ENCODE results near the gene LRG1. TPM values are rescaled to one million over a fixed set of nuclear protein-coding genes. Genes with fewer than 3 reads are reported as not detected.
A peak's percentile ranks its signal among the peaks of the same experiment; 100 is the strongest.

LRG1 gene
- total RNA-seq, 2 experiments from 2014 or later: 0.88 to 0.92 TPM

GRCh38 chr19:4580961-4581665 lies 41.3 kb upstream of the LRG1 start:
- Mint-ChIP-seq H3K27ac (no peak overlapping the region), H3K4me1 (ENCODE audit: low read depth) (peaks cover 8% of the 10 kb centered on the region), H3K4me3 (no peak overlapping the region), H3K36me3 (no peaks in the 10 kb centered on the region), H3K27me3 (peaks cover 49% of the 10 kb centered on the region), H3K9me3 (no peaks in the 10 kb centered on the region)
- DNase-seq: no peak
- intact Hi-C loops (cut with micrococcal nuclease): no loop called here
- ChIA-PET CTCF (interaction anchor here (0.6 to 0.9 kb wide), 3 partner anchors 52 to 223 kb away, joined by 3 to 4 read pairs (median 3); no protein-coding TSS in a partner anchor), POLR2A (no interaction called here)

GRCh38 chr19:4580021-4580901 lies 40.4 kb upstream of the LRG1 start:
- Mint-ChIP-seq H3K4me1 (ENCODE audit: low read depth) (peaks cover 8% of the 10 kb centered on the region), H3K36me3 (no peaks in the 10 kb centered on the region), H3K27me3 (peaks cover 47% of the 10 kb centered on the region), H3K4me3 (no peak overlapping the region), H3K9me3 (no peaks in the 10 kb centered on the region), H3K27ac (no peak overlapping the region)
- intact Hi-C loops (cut with micrococcal nuclease): no loop called here
- DNase-seq: no peak
- ChIA-PET CTCF (interaction anchor here (0.7 to 0.9 kb wide), 2 partner anchors 53 to 56 kb away, joined by 3 to 4 read pairs; no protein-coding TSS in a partner anchor), POLR2A (no interaction called here)

- Mint-ChIP-seq H3K36me3 (no peaks in the 10 kb centered on the region), H3K27me3 (peaks cover 47% of the 10 kb centered on the region), H3K4me3 (no peak overlapping the region), H3K4me1 (ENCODE audit: low read depth) (peaks cover 8% of the 10 kb centered on the region), H3K9me3 (no peaks in the 10 kb centered on the region), H3K27ac (no peak overlapping the region)
- CTCF ChIA-PET: interaction anchor here (1.6 kb wide), 1 partner anchor 13 kb away, joined by 5 read pairs; no protein-coding TSS in a partner anchor
- POLR2A ChIA-PET: no interaction called here
- intact Hi-C loops (cut with micrococcal nuclease): no loop called here
- no peak for DNase-seq
Observed at GRCh38 chr19:4579389-4579788, 39.6 kb upstream of the LRG1 start.

DNA sequence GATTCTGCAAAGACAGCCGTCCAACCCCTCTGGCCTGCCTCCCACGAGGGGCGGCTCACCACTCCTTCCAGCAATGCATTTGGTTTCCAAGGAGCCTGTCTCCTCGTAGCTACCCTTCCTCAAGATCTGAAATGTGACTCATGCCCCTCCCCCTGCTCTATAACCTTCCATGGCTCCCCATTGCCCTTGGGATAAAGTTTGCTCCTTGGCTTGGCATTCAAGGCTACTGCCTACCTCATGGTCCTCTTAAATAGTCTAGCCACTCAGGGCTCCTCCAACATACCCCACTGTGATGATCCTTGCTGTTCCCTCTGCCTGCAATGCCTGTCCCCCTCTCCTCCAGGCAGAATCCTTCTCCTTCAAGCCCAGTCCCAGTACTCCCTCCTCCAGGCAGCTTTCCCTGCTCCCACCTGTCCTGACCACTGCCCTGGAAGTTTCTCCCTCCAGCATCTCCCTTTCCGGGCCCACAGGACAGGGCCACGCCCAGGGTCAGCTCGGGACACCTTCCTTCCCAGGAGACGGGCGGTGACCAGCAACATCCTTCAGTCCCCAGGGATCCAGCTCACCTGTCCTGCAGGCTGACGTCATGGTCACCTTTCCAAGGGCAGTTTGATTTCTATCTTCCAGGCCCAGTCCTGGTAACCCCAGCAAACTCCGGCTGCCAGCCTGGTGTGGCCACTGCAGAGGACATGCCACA lies 38.9 kb upstream of the LRG1 start:
- H3K4me1 Mint-ChIP-seq (ENCODE audit: low read depth): peaks cover 8% of the 10 kb centered on the region
- ChIA-PET POLR2A (no interaction called here), CTCF (interaction anchor here (1.0 to 1.6 kb wide), 2 partner anchors 12 to 57 kb away, joined by 4 to 5 read pairs; no protein-coding TSS in a partner anchor)
- peaks cover 47% of the 10 kb centered on the region for H3K27me3 Mint-ChIP-seq
- no peaks in the 10 kb centered on the region for H3K36me3 Mint-ChIP-seq
- no peak overlapping the region for H3K4me3 Mint-ChIP-seq
- no peak overlapping the region for H3K27ac Mint-ChIP-seq
- DNase-seq: no peak
- no peaks in the 10 kb centered on the region for H3K9me3 Mint-ChIP-seq
- intact Hi-C loops (cut with micrococcal nuclease): no loop called here

GRCh38 chr19:4577020-4577782 lies 37.4 kb upstream of the LRG1 start:
- H3K9me3 Mint-ChIP-seq: no peaks in the 10 kb centered on the region
- H3K4me3 Mint-ChIP-seq: no peak overlapping the region
- POLR2A ChIA-PET: no interaction called here
- no peaks in the 10 kb centered on the region for H3K36me3 Mint-ChIP-seq
- H3K4me1 Mint-ChIP-seq (ENCODE audit: low read depth): peaks cover 4% of the 10 kb centered on the region
- DNase-seq: no peak
- CTCF ChIA-PET: interaction anchor here (0.6 to 5.8 kb wide), 6 partner anchors 12 to 206 kb away, joined by 3 to 61 read pairs (median 10); no protein-coding TSS in a partner anchor
- peaks cover 44% of the 10 kb centered on the region for H3K27me3 Mint-ChIP-seq
- intact Hi-C loops (cut with micrococcal nuclease): loop anchor here (2.0 kb wide), 1 partner anchor 60 kb away; no protein-coding TSS in a partner anchor
- no peak overlapping the region for H3K27ac Mint-ChIP-seq

DNA sequence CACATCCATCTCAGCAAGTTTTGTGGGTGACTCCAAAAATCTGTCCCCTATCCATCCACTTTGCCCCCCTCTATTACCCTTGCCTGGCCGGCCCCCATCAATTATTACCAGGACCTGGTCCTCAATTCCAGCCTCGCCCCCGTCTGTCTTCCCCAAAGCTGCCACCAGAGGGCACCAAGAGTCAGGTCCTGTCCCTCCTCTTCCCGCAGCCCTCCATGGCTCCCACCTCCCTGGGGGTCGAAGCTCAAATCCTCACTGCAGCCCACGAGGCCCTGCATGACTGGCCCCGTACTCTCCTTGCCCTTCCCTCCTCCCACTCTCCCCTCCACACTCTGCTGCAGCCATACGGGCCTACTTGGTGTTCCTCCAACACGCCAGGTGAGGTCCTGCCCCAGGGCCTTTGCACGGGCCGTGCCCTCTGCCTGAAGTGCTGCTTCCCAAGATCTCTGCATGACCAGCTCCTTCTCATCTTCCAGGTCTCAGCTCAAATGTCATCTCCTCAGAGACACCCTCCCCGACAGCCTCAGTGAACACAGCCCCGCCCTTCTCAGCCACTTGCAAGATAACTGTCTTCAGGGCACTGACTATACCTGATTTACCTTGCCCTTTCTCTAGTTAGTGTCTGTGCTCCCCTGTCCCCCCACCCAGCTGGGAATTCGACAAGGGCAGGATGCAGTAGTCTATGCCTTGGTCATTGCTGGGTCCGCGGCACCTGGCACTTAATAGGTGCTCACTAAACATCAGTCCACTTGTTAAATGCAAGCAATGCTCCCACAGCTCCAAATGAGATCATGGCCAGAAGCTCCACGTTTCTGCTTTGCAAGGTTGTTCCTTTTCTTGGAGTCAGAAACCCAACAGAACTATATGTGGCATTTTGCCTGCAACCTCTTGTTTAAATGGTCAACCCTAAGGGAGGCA lies 36.4 kb upstream of the LRG1 start:
- DNase-seq: peak; percentile 79
- Mint-ChIP-seq H3K4me3 (no peak overlapping the region), H3K36me3 (no peaks in the 10 kb centered on the region), H3K27me3 (peaks cover 39% of the 10 kb centered on the region), H3K27ac (no peak overlapping the region), H3K4me1 (ENCODE audit: low read depth) (no peaks in the 10 kb centered on the region), H3K9me3 (no peaks in the 10 kb centered on the region)
- intact Hi-C loops (cut with micrococcal nuclease): loop anchor here (2.0 kb wide), 1 partner anchor 61 kb away; no protein-coding TSS in a partner anchor
- POLR2A ChIA-PET: no interaction called here
- CTCF ChIA-PET: interaction anchor here (0.6 to 5.8 kb wide), 12 partner anchors 9 to 192 kb away, joined by 3 to 61 read pairs (median 3); no protein-coding TSS in a partner anchor

DNA sequence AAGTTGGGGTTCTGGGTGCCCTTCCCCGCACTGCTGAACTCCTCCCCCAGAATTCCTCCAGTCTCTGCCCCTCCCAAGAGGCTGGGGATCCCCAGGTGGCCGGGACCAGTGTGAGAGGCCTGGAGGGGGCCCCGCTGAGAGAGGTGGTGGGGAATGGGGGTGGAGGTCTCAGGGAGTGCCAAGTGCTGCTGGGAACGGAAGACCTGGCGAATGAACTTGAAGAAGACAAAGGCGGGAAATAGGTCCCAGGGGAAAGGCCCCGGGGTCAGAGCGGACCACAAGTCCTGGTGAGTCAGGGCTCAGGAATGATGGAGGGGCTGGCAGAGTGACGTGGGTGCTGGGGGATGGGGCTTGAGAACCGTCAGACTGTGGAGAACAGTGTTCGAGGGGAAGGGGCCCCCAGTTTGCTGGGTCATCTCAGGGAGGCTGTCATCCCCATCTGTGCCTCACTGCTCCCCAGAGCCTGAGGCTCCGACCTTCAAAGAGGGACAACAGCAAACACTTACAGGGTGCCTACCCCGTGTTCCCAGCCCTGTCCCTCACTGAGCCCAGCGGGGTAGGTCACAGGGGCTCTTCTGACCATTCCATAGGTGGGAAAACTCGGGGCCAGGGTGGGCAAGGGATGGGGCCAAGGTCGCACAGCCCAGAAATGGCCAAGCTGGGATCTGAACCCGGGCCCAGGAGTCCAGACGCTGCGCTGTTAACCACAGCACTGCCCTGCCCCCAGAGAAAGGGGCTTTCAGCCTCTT lies 35.6 kb upstream of the LRG1 start:
- Mint-ChIP-seq H3K27me3 (peaks cover 39% of the 10 kb centered on the region), H3K4me1 (ENCODE audit: low read depth) (no peaks in the 10 kb centered on the region), H3K4me3 (no peak overlapping the region), H3K27ac (no peak overlapping the region), H3K36me3 (no peaks in the 10 kb centered on the region), H3K9me3 (no peaks in the 10 kb centered on the region)
- ChIA-PET CTCF (interaction anchor here (0.6 to 5.8 kb wide), 9 partner anchors 9 to 193 kb away, joined by 3 to 61 read pairs (median 4); no protein-coding TSS in a partner anchor), POLR2A (no interaction called here)
- DNase-seq: peak; percentile 30
- intact Hi-C loops (cut with micrococcal nuclease): loop anchor here (2.0 kb wide), 1 partner anchor 61 kb away; no protein-coding TSS in a partner anchor

GRCh38 chr19:4573682-4574081 lies 33.8 kb upstream of the LRG1 start:
- POLR2A ChIA-PET: interaction anchor here (0.6 kb wide), 1 partner anchor 84 kb away, joined by 4 read pairs; no protein-coding TSS in a partner anchor
- intact Hi-C loops (cut with micrococcal nuclease): no loop called here
- Mint-ChIP-seq H3K4me1 (ENCODE audit: low read depth) (no peaks in the 10 kb centered on the region), H3K4me3 (no peak overlapping the region), H3K36me3 (no peaks in the 10 kb centered on the region), H3K27ac (no peak overlapping the region), H3K9me3 (no peaks in the 10 kb centered on the region), H3K27me3 (peaks cover 27% of the 10 kb centered on the region)
- DNase-seq: no peak
- CTCF ChIA-PET: interaction anchor here (5.8 kb wide), 1 partner anchor 63 kb away, joined by 61 read pairs; no protein-coding TSS in a partner anchor

DNA sequence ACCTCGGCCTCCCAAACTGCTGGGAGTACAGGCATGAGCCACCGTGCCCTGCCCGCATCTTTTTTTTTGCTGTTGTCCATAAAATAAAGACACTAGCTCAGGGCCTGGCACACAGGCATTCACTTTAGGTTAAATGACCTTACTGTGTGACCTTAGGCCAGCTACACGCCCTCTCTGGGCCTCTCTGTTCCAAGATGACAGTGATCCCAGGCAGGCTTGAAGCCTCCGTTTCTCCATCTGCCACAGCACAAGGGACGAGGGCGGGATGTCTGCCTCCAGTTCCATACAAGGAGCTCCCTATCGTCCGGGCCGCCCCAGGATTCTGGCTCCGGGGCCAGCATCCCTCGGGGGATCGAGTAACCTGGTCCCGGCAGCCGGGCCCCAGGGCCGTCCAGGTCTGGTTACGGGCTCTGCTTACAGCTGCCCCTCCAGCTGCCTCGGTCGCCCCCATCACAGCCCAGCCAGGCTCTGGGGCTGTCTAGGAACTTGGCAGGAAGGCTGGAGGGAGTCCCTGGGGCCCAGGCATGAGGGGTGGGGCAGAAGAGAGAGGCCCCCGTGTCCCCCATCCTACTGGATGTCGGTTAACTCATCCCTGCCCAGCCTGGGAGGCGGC lies 31.6 kb upstream of the LRG1 start:
- Mint-ChIP-seq H3K9me3 (no peaks in the 10 kb centered on the region), H3K4me3 (no peak overlapping the region), H3K36me3 (no peaks in the 10 kb centered on the region), H3K4me1 (ENCODE audit: low read depth) (no peaks in the 10 kb centered on the region), H3K27me3 (peaks cover 24% of the 10 kb centered on the region), H3K27ac (no peak overlapping the region)
- ChIA-PET CTCF (interaction anchor here (0.9 to 5.8 kb wide), 4 partner anchors 46 to 66 kb away, joined by 3 to 66 read pairs (median 10); no protein-coding TSS in a partner anchor), POLR2A (no interaction called here)
- intact Hi-C loops (cut with micrococcal nuclease): no loop called here
- no peak for DNase-seq

DNA sequence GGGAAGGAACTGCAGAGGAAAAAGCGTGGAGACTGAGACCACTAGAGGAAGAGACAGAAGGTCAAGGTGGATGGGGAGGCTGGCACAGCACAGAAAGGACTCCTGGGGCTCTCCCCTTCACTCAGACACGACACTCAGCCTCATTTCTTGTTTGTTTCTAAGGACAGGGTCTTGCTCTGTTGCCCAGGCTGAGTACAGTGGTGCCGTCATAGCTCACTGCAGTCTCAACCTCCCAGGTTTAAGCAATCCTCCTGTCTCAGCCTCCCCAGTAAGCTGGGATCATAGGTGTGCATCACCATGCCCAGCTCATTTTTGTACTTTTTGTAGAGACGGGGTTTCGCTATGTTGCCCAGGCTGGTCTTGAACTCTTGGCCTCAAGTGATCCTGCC lies 31.1 kb upstream of the LRG1 start:
- Mint-ChIP-seq H3K9me3 (no peaks in the 10 kb centered on the region), H3K27me3 (peaks cover 19% of the 10 kb centered on the region), H3K4me3 (no peak overlapping the region), H3K4me1 (ENCODE audit: low read depth) (no peaks in the 10 kb centered on the region), H3K36me3 (no peaks in the 10 kb centered on the region), H3K27ac (no peak overlapping the region)
- POLR2A ChIA-PET: no interaction called here
- DNase-seq: no peak
- intact Hi-C loops (cut with micrococcal nuclease): no loop called here
- CTCF ChIA-PET: interaction anchor here (0.9 to 5.8 kb wide), 4 partner anchors 18 to 66 kb away, joined by 3 to 66 read pairs (median 10); no protein-coding TSS in a partner anchor

All from activated CD4-positive, alpha-beta memory T cell treated with anti-CD3 and anti-CD28 coated beads for 36 hours (primary cell).